AG10803 (cell line): ENCODE results near the gene RAD51B.

ENCODE experiments used
- DNase-seq: peaks from one replicate; pipeline ENCODE4 v3.0.0; 2010; ENCODE audit warnings: low read depth
- H3K4me3 ChIP-seq: 2 replicates; pipeline ENCODE4 v1.5.1; 2011; ENCODE audit warnings: mild to moderate bottlenecking, low read length, control low read depth
- CTCF ChIP-seq: conservative IDR thresholded peaks from 2 replicates; pipeline ENCODE4 v1.5.1; 2011; ENCODE audit warnings: mild to moderate bottlenecking, low read length, control low read depth, inconsistent platforms

Gene RAD51B

GRCh38 chr14:68361231-68361630 lies 541.7 kb downstream of the RAD51B start:
- DNase-seq = peak; percentile 80
- TF ChIP-seq CTCF = no peak
- H3K4me3 ChIP-seq = no peak overlapping the region

GRCh38 chr14:68362846-68363245 lies 543.3 kb downstream of the RAD51B start:
- DNase-seq = no peak
- TF ChIP-seq CTCF = no peak
- H3K4me3 ChIP-seq = no peak overlapping the region

GRCh38 chr14:68363466-68363842 lies 543.9 kb downstream of the RAD51B start:
- no peak overlapping the region for H3K4me3 ChIP-seq
- DNase-seq = no peak
- no peak for TF ChIP-seq CTCF

- H3K4me3 ChIP-seq = no peak overlapping the region
- TF ChIP-seq CTCF = no peak
- no peak for DNase-seq
These were observed 544.5 kb downstream of the RAD51B start for GRCh38 chr14:68363843-68364767.

- TF ChIP-seq CTCF = no peak
- no peak for DNase-seq
- H3K4me3 ChIP-seq = no peak overlapping the region
These were observed 545.2 kb downstream of the RAD51B start for GRCh38 chr14:68364792-68365192.

- no peak for TF ChIP-seq CTCF
- DNase-seq = peak; percentile 59
- no peak overlapping the region for H3K4me3 ChIP-seq
These were observed 545.6 kb downstream of the RAD51B start for GRCh38 chr14:68365228-68365627.

GRCh38 chr14:68366656-68367055 lies 547.1 kb downstream of the RAD51B start:
- TF ChIP-seq CTCF = no peak
- DNase-seq = no peak
- H3K4me3 ChIP-seq = no peak overlapping the region
